Measurements from ENCODE around the gene OPCML.

Gene OPCML

DNA sequence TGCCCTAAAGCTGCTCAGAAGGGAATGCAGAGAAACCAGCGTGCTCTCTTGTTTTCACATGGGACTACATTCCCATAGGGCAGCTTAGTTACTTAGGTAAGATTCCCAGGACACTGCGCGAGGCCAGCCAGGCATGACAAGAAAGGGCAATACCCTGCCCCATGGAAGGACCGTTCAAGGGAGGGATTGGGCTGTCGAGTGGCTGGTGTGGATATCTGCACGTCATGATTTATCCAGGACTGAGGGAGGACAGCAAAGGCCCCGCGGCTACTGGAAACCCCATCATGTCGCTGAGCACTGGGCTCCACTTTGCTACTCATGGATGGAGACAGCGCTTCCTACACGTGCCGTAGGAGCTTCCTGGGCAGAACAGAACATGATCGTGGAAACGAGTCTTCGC, 169.4 kb downstream of the OPCML start:
- CTCF ChIA-PET, result no interaction called here
- no peak for DNase-seq (ENCODE audit: low spot score)
- POLR2A ChIA-PET (ENCODE audit: low non-redundant PET), result no interaction called here
- no peak overlapping the region for H3K27ac ChIP-seq
- TF ChIP-seq, protein P1, sequence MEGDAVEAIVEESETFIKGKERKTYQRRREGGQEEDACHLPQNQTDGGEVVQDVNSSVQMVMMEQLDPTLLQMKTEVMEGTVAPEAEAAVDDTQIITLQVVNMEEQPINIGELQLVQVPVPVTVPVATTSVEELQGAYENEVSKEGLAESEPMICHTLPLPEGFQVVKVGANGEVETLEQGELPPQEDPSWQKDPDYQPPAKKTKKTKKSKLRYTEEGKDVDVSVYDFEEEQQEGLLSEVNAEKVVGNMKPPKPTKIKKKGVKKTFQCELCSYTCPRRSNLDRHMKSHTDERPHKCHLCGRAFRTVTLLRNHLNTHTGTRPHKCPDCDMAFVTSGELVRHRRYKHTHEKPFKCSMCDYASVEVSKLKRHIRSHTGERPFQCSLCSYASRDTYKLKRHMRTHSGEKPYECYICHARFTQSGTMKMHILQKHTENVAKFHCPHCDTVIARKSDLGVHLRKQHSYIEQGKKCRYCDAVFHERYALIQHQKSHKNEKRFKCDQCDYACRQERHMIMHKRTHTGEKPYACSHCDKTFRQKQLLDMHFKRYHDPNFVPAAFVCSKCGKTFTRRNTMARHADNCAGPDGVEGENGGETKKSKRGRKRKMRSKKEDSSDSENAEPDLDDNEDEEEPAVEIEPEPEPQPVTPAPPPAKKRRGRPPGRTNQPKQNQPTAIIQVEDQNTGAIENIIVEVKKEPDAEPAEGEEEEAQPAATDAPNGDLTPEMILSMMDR (conservative IDR thresholded peaks at IDR 0.05; ENCODE audit: low read depth), result no peak

DNA sequence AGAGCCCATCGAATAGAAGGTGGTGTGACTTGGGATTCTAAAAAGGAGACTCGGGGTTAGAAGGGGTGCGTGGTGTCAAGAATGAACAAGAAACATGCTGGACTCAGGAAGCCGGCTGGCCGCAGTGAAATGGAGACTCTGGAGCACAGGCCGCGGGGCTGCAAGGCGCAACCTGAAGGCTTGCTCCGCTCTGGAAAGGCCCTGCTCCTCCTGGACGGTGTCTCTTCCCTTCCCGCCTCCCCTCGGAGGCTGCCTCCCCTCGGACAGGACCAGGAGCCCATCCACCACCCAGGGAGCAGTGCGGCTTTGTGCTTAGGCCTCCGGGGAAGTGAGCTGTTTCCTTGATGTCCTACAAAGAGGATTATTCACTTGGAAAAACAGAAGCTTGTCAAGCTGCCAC, 170.1 kb downstream of the OPCML start:
- ChIA-PET CTCF (no interaction called here), POLR2A (ENCODE audit: low non-redundant PET) (no interaction called here)
- no peak for DNase-seq (ENCODE audit: low spot score)
- TF ChIP-seq, protein P1 (conservative IDR thresholded peaks at IDR 0.05; ENCODE audit: low read depth), result no peak
- no peak overlapping the region for H3K27ac ChIP-seq

DNA sequence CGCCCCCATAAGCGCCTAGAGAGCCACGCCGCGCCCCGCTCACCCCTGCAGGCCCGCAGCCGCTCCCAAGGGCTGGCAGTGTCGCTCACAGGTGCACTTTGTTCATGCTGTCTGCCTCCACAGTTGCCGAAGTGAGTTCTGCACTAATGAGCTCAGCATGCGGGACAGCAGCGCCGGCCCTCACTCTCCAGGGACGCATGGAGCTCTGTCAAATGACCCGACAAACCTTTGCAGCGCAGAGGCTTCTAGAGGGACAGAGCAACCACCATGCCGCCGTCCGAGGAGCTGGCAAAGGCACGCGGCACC, 170.7 kb downstream of the OPCML start:
- DNase-seq (ENCODE audit: low spot score), result no peak
- H3K27ac ChIP-seq, result no peak overlapping the region
- ChIA-PET CTCF (no interaction called here), POLR2A (ENCODE audit: low non-redundant PET) (no interaction called here)
- TF ChIP-seq, protein P1 (conservative IDR thresholded peaks at IDR 0.05; ENCODE audit: low read depth), result no peak

DNA sequence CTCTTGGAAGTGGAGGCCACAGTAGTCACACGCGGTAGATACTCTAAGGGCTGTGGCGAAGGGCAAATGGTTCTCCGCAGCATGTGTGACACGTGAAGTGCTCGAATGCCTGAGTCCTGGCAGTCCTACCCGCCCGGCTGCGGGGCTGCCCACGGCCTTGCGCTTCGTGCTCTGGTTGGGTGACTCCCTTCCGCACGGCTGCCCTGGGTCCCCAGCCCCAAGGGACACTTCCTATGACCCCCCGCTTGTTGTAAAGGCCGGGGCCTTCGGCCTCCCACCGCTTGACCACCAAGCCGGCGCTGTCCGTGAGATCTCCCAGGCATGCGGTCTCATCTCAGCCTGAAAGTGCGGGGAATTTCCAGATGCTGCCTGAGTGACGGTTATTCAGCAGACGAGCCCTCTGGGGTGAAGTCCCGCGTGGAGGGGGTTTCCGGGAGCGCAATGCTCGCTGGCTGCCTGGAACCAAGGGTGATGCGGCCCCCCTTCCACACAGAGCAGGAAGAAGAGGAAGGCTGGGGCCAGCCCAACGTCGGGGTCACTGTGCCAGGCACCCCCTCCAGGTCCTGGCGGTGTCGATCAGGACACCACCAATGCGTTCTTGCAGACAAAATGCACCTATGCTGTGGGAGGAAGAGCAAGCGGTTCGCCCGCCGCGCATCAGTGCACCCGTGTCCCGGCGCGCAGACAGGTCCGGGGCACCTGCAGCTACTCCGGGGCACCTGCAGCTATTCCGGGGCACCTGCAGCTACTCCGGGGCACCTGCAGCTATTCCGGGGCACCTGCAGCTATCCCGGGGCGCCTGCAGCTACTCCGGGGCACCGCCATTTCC, 171.2 kb downstream of the OPCML start:
- ChIA-PET POLR2A (ENCODE audit: low non-redundant PET) (no interaction called here), CTCF (no interaction called here)
- no peak for DNase-seq (ENCODE audit: low spot score)
- TF ChIP-seq, protein P1 (conservative IDR thresholded peaks at IDR 0.05; ENCODE audit: low read depth), result no peak
- no peak overlapping the region for H3K27ac ChIP-seq

DNA sequence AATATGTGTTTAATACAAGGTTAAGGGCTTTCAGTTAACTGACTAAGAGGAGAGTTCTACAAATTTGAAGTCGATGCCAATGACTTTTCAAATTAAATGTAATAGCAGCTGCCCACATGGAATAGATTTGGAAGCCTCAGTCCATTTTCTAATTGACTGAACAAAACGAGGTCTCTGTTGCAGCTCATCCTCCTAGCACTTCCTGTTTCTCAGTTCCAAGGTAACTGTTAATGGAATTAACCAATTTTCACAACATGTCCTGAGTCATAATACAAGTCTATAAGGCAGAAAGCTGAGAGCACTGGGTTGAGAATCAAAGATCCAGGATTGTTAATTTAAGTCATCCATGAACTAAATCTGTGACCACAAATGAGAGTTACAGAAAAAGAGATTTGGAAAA, 177.2 kb downstream of the OPCML start:
- POLR2A ChIA-PET (ENCODE audit: low non-redundant PET), result no interaction called here
- CTCF ChIA-PET, result no interaction called here

DNA sequence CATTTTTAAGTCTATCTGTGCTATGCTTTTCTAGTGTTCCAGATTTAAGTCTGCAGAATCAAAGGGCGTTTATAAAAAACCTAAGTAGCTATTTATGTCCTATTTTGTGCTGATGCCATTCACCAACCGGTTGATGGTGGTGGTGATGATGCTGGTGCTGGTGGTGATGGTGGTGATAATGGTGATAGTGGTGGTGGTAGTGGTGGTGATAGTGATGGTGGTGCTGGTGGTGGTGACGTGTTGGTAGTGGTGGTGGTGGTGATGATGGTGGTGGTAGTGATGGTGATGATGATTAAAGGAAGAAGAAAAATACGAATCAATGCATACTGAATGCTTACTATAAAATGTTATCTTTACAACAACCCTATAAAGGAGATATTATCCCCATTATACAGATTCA, 178.2 kb downstream of the OPCML start:
- POLR2A ChIA-PET (ENCODE audit: low non-redundant PET), result no interaction called here
- TF ChIP-seq, protein P1 (conservative IDR thresholded peaks at IDR 0.05; ENCODE audit: low read depth), result no peak

More for the DNA sequence above, 177.2 kb downstream of the OPCML start:
- TF ChIP-seq, protein P1 (conservative IDR thresholded peaks at IDR 0.05; ENCODE audit: low read depth), result no peak
- DNase-seq (ENCODE audit: low spot score), result no peak
- H3K27ac ChIP-seq, result no peak overlapping the region

More for the DNA sequence above, 178.2 kb downstream of the OPCML start:
- no peak for DNase-seq (ENCODE audit: low spot score)
- H3K27ac ChIP-seq, result no peak overlapping the region
- CTCF ChIA-PET, result no interaction called here
